GM19438 (cell line): ENCODE measurements around the gene PRSS50.

Source experiments
- ATAC-seq: cut with Tn5 transposase; IDR thresholded peaks from one replicate; pipeline ENCODE4 v1.9.1; 2021; ENCODE audit warnings: low read depth; ENCODE audit not compliant: unreplicated experiment

PRSS50 gene

DNA sequence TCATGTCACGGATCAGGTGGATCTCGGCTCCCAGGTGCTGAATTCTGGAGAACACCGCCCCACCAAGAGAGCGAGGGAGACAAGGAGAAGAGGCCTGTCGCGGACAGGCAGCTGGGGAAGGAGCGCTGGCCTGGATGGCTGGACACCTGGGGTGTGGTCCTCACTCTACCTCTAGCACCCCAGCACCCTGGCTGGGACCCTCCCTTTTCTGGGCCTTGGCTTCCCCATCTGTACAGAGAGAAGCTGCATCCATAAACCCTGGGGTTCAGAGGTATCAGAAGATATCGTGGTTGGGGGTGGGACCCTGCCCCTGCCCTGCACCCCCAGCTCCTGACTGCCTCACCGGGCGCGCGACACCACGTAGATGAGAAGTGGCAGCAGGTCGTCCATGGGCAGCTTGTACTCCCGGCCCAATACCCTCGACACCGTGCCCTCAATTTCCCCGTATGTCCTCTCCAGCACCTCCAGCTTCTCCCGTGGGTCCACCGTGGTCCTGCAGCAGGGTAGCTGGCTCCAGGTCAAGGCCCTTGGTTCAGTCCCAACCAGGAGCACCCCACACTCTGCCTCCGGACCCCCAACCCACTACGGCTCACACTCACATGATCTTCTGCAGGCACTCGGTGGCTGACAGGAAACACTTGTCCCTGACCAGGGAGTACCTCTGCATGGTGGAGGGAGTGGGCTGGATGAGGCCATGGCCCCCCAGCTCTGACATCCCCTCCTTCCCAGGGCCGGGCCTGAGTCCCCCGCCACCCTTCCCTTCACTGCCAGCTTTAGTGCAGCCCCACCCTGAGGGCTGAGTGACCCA, 45.9 kb downstream of the PRSS50 start:
- ATAC-seq, result no peak

DNA sequence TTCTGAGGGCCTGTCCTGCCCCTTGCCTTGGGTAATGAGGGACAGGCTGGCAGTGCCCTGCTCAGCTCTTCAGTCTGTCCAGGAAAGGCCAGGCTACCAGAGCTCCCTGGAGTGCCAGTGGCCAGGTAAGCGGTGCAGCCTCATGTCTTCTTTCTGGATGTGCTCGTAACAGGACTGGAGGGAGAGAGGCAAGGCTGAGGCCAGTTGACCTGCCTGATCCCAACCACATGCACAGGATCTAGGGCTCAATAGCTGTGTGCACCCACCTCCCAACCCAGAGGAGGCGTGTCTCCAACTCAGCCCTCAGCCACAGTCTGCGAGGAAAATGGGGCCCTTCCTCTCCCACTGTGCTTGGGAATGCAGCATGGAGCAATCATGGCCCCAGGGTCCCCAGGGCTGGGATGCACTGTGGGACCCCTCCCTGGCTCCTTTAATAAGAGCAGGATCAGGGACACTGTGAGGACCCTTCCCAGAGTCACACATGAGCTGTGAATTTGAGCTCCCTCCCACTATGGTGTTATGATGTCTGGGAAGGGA, 46.7 kb downstream of the PRSS50 start:
- ATAC-seq, result no peak

DNA sequence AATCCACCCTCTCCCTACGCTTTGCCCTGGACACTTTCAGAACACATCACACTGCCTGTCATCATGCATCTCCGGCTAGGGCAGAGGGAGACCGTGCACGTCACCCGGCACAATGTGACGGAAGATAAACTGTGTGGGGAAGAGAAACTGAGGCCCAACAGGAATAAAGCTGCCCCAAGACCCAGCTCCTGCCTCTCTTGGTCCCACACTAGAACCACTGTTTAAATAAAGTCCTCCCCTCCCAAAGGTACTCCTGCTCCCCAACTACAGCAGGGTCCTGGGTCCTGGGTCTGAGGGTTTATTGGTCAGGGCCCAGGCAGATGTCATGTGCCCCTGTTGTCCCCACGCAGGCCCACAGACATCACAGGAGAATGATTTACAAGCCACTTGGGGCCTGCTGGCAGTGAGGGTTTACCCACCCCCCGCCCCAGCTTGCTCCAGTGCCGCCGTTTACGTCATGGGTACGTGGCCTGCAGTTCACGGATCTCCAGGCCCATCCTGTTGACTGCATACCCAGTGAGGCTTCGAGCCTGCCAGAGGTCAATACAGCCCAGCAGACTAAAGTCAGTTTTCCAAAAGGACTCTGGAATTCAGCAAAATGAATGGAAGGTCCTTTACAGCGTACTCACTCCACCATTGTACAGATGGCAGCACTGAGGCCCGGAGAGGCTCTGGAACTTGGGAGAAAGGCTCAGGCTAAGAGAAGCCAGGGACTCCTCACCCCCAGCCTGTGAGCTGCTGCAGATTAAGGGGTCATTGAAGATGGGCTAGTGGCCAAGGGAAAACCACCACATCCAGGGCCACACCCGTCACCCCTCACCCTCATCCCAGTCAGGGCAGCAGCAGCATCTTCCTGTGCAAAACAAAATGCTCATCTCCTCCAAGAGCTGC, 47.4 kb downstream of the PRSS50 start:
- no peak for ATAC-seq

DNA sequence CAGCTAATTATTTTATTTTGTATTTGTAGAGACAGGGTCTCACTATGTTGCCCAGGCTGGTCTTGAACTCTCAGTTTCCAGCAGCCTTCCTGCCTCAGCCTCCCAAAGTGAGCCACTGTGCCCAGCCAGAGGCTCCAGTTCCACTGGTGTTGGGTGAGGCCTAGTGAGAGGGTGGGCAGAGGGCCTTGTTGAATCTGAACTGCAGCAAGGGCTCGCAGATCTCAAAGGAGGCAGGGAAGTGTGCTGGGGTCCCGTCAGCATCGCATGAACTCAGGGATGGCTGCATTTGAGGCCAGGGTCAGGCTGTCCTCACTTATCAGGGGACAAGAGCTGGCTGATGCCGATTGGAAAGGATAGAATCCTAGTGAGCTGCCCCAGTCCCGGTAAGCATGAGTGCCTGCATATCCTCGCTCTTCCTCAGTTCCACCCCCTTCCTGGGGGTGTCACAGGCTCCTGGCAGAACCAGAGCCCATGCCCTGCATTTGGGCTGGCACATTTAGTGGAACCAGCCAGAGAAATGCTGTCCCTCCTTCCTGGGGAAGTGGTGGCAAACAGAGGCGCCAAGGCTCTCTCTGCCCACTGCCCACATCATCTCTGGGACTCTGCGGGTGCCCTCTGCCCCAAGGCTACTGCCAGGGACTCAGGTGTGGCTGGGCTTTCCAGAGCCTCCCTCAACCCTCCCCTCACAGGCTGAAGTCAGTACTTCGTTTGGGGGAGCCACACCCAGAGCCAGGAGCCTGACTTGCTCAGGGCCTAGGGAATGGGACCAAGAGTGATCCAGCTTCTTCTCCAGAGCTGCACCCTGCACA, 48.3 kb downstream of the PRSS50 start:
- ATAC-seq, result no peak

DNA sequence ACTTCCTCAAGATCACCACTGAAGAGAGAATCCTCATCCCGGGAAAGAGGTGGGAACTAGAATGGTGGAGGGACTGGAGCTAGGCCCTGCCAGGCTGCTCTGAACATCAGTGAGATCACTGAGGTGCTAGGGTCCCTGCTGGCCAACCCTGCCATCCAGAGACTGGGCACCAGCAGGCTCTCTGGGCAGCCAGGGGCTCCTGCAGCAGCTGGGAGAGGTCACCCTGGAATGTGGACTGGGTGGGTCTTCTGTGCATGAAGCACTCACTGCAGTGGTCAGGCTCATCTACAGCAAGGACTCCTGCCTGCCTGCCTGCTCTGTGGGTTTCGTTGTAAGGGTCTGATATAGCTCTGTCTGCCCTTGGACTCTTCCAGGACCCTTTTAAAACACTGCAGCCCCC, 49.1 kb downstream of the PRSS50 start:
- no peak for ATAC-seq

DNA sequence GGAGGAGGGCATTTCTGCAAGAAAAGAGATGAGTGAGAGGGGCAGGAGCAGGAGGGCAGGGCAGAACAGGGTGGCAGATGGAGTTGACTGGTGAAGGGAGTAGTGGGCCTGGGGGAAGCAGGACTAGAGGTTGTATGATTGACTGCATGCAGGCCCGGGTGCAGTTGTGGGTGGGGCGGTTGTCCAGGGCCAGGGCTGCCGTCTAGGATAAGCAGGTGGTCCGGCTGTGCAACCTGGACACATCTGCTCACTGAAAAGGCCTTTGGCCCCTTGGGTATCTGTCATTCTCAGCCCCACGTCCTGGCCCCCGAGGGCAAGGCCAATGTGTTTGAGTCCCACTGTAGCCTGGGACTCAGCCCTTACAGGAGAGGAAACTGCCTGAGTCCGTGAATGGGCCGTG, 49.6 kb downstream of the PRSS50 start:
- no peak for ATAC-seq

DNA sequence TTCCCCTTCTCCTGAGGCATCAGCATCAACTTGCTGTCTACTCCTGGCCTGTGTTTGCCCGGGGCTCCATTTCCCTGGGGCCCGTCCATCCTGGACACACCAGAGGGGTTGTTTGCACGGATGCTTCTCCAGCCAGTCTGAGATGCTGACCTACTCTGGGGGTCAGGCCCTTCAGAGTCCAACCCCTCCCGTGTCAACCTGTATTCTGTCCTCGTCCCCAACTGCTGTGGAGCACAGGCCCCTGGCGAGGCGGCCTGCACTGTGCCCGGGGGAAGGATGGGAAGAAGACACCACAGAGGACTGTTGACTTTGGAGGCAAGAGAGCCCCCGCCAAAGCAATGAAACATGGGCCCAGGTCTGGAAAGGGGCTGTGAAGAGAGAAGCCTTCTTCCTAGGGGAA, 50.0 kb downstream of the PRSS50 start:
- ATAC-seq, result no peak

DNA sequence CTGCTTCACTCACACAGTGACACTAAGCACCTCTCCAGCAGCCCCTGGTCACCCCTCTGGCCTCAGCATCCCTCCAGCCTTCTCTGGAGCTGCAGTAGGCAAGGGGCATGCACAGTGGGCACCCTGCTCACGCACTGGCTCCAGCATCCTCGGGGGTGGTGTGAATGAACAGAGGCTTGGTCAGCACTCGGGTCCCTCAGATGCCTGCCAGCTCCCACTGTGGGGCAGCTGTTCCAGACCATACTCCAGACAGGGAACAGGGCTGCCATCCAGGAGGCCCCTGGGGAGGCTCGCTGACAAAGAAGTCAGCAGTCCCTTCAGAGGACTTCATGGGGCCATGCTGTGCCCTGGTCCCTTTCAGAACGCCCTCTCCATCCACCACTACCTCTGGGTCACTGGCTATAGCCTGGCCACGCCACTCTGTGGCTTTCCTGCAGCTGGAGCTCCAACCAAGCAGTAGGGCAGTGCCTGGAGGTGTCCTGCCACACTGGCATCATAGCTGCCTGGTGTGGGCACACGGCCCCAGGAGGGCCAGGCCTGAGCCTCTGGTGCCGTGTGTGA, 50.5 kb downstream of the PRSS50 start:
- no peak for ATAC-seq

DNA sequence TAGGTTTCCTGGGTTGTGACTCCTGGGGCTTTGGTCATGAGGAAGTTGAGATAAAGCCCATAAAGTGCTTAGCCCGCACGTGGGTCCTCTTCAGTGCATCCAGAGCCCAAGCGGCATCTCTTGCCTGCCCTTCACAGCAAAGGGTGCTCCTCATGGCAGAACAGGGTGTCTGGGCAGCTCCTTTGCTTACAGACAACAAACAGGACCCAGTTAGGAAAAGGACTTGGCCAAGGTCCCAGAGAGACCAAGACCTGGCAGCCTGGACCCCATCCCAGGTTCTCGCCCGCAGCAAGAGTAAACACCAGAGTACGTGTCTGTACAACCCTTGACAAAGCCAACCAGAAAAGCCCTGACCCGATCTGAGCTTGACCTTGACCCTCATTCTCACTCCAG, 51.2 kb downstream of the PRSS50 start:
- ATAC-seq, result no peak

DNA sequence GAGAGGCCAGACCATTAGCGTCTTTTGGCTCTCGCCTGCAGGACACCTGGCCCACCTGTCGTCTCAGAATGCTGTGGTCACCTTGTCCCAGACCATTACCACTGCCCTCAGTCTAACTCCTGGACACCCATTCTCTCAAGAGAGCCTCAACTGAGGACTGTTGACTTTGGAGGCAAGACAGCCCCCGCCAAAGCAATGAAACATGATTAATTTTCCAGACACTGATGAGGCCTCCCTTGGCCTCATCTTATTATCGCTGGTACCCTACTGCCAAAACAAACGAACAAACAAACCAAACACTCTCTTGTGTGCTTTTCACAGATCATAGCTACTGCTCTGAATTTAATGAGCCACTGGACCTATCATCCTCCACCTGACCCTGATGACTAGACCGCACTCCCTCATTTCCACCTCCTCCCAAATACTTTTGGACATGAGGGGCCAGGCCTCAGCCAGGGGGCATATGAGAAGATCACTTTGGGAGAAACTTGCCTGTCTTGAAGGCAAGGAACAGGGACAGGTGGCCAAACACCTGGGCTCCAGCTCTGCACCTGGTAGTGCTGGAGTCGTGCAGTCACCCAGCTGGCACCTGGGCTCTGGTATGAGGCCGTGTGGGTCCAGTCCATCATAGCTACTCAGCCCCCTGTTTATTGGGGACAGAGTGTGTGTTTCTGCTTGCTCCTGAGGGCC, 51.8 kb downstream of the PRSS50 start:
- no peak for ATAC-seq

DNA sequence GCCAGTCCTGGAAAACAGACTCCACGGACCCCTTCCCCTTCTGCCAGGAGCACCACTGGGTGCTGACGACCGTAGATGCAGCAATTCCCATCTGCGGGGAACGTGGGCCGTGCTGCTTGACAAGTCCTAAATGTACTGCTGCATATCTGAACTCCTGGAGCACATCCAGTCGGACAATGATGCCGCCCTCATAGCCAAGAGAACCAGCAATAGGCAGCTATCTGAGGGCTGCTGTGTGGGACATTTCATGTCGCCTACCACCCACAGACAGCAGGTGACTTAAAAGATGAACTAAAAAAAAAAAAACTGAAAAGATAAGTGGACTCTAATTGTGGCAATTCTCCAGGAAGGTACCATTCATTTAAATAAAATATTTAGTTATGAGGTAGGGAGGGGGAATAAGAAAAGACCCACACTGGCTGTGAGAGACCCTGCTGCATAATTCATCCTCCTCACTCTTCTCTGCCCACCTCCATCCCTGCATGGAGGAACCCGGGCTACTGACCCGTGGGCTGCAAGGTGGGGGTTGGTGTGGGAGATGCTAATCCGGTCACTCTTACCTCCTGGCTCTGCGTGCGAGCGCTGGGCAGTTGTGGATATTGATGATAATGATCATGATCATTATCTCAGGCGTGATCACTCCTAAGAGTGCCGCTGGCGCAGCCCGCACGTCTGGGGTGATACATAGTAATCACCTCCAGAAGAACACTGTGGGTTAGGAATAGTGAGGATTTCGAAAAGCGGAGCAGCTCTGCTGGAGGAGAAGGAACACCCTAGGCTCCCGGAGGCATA, 52.5 kb downstream of the PRSS50 start:
- ATAC-seq, result no peak

DNA sequence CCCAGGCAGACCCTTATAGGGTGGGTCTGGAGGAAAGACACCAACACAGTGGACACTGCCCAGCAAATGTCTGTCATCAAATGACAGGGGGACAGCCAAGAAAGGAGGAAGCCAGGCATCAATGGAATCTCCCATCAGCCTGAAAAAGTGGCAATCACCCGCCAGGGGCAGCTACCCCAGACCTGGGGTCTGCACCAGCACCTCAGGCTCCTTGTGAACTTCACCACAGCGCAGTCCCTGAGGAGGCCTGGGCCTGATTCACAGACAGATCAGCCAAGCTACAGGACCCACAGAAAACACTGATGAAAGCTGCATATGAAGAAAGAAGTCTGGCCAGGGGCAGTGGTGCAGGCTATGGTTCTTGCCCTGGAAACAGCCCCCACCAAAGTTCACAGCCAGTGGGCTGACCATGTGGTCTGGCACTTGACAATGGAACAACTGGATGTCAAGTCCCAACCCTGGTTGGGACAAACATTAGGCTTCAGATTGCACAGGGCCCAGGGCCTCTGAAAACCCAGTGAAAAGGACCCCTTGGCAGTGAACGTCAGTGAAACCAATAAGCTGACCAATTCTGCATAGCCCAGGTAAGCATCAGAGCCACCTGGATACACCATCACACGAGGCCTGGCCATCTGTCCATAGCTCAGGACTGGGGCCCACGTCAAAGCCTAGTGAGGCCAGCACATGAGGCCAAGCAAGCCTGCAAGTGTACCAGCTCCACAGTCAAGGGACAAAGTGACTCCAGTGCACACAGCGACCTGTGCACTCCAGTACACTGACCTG, 53.3 kb downstream of the PRSS50 start:
- no peak for ATAC-seq

DNA sequence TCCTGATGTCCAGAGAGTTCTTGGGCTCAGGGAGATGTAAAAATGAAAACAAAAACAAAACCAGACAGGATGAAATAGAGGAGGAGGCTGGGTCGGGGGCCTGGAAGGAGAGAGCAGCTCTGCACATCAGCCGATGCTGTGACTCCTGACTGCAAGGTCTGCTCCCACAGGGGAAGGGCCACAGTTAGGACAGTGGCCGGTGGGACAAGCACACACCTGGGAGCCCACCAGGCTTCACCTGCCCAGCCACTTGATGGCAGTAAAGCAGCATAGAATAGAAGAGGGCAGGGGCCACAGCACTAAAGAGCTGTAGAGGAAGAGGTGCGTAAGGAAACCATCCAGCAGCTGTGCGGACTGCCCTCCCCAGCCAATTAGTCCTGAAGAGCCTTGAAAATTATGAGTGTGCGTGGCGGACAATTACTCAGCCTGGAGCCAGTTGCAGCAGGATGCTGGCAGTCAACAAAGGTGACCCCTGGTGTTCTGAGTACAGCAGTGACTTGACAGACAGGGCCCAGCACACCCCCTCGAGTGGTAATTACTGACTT, 54.0 kb downstream of the PRSS50 start:
- no peak for ATAC-seq

DNA sequence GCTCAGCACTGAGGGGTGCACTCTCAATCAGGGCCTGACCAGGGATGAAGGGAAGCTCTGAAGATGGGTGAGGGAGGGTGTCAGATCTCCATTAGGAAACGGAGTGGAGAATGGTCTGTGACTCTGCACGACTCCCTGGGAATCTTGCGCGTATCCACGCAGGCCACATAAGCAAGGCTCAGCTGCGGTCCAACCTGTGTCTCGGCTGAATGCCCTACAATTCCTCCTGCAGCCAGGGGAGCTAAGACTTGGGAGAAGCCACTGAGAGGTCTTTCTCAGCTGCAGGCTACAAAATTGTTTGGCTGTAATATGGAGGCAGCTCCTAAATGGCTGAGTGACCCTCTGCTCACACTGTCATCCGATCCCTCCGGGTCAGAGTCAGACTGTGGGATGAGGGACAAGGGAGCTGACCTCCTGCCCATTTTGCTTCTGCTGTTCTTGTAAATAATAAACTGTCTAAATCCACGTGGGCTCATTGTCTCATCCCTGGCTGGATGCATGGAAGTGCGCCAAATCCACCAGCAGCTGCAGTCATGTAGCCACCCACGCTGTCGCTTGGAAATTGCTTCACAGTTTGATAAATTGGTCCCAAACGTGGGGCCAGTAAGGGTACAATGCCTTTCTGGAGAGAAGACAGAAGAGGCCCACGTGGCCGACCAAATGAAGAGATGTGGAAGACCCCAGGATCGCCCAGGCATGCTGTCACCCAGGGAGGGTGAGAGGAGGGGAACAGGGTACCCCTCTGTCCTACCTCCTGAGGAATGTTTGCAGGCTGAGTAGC, 54.7 kb downstream of the PRSS50 start:
- no peak for ATAC-seq
